Endothelial cell of umbilical vein (primary cell): ENCODE measurements around the gene LAMC3. TPM values are rescaled to one million over a fixed set of nuclear protein-coding genes. Genes with fewer than 3 reads are reported as not detected.

ENCODE experiments used
- BruUV-seq: library from RNA; stranded (reverse); fragments of 400-500 nt; replicated peaks from 2 replicates; lab custom pipeline; 2021; lab: Mats Ljungman, UMichigan
- CTCF ChIA-PET: fragments of 300-600, 350-600 bp; sonication (Branson Sonifier 250); formaldehyde crosslinking; loops from one replicate; lab custom pipeline; 2021; ENCODE audit warnings: antibody characterized with exemption, inconsistent platforms; lab: Charles Lee
- POLR2A ChIA-PET: fragments of 300-600, 350-600 bp; sonication (Branson Sonifier 250); formaldehyde crosslinking; loops from one replicate; lab custom pipeline; 2021; ENCODE audit warnings: antibody characterized with exemption, inconsistent platforms; lab: Charles Lee
- DNase-seq: peaks from one replicate; pipeline ENCODE4 v3.0.0-alpha.2; 2011; ENCODE audit warnings: low read depth, low spot score
- FAIRE-seq: peaks from 2 replicates; lab custom pipeline; 2011; peaks lifted over from hg19 to GRCh38; lab: Jason Lieb, UNC
- H2AFZ ChIP-seq: 2 replicates; pipeline ENCODE4 v1.6.0; 2012; ENCODE audit warnings: low read depth, low read length, control low read depth, inconsistent platforms
- H3K27ac ChIP-seq: 2 replicates; pipeline ENCODE4 v1.5.1; 2011; ENCODE audit warnings: low read depth, mild to moderate bottlenecking, control low read depth, low read length, moderate library complexity; ENCODE audit not compliant: insufficient read depth
- H3K27me3 ChIP-seq, 2 experiments: 2 replicates each; pipeline versions ENCODE4 v1.6.0 to v1.6.1; 2011; ENCODE audit warnings: low read length in 2 of 2, mixed read lengths in 1 of 2; ENCODE audit not compliant: control insufficient read depth in 2 of 2, insufficient read depth in 2 of 2
- H3K36me3 ChIP-seq, 2 experiments: 2 replicates in 1 of 2; 3 replicates in 1 of 2; pipeline ENCODE4 v1.5.1; 2011; ENCODE audit warnings: low read length in 2 of 2, mild to moderate bottlenecking in 1 of 2, moderate library complexity in 1 of 2; ENCODE audit not compliant: control insufficient read depth in 2 of 2, insufficient read depth in 2 of 2; ENCODE audit errors: extremely low read depth in 1 of 2
- H3K4me1 ChIP-seq: 3 replicates; pipeline ENCODE4 v1.5.1; 2011; ENCODE audit warnings: mild to moderate bottlenecking, low read length; ENCODE audit not compliant: control insufficient read depth, insufficient read depth; ENCODE audit errors: extremely low read depth
- H3K4me2 ChIP-seq: 2 replicates; pipeline ENCODE4 v1.6.1; 2011; ENCODE audit warnings: low read length, control low read depth, mixed read lengths; ENCODE audit not compliant: insufficient read depth
- H3K4me3 ChIP-seq, 3 experiments: fragments of 200-600 bp in 1 of 3; sonication (generic), shearing (Covaris generic) in 1 of 3; replicated peaks in 1 of 3; 2 replicates each; pipeline ENCODE4 v1.5.1; 2011 to 2016; ENCODE audit warnings: control low read depth in 3 of 3, low read length in 3 of 3, mild to moderate bottlenecking in 2 of 3, inconsistent platforms in 1 of 3, low read depth in 1 of 3, moderate library complexity in 1 of 3; ENCODE audit not compliant: insufficient read depth in 1 of 3
- H3K79me2 ChIP-seq: 2 replicates; pipeline ENCODE4 v1.6.0; 2012; ENCODE audit warnings: low read length, inconsistent platforms; ENCODE audit not compliant: control insufficient read depth, insufficient read depth
- H3K9ac ChIP-seq: replicated peaks from 2 replicates; pipeline ENCODE3; 2011; ENCODE audit warnings: low read length, control low read depth; ENCODE audit not compliant: insufficient read depth; ENCODE audit errors: extremely low read depth
- H3K9me1 ChIP-seq: replicated peaks from 3 replicates; pipeline ENCODE4 v1.6.0; 2011; ENCODE audit warnings: mild to moderate bottlenecking, low read length; ENCODE audit not compliant: control insufficient read depth, insufficient read depth; ENCODE audit errors: extremely low read depth
- H3K9me3 ChIP-seq: replicated peaks from 2 replicates; pipeline ENCODE4 v1.5.1; 2012; ENCODE audit warnings: low read length, inconsistent platforms; ENCODE audit not compliant: control insufficient read depth, insufficient read depth
- H4K20me1 ChIP-seq: replicated peaks from 2 replicates; pipeline ENCODE3; 2011; ENCODE audit warnings: mild to moderate bottlenecking, low read length; ENCODE audit not compliant: control insufficient read depth, insufficient read depth; ENCODE audit errors: extremely low read depth
- CTCF ChIP-seq, 2 donors: IDR thresholded peaks; 1 replicate in 1 of 2; 2 replicates in 1 of 2; pipeline ENCODE4 v1.5.1; 2011; ENCODE audit warnings: low read length in 2 of 2, mild to moderate bottlenecking in 2 of 2, moderate library complexity in 2 of 2, control low read depth in 1 of 2, inconsistent platforms in 1 of 2, low read depth in 1 of 2; ENCODE audit not compliant: insufficient read depth in 1 of 2; ENCODE audit errors: extremely low read depth in 1 of 2
- EZH2 ChIP-seq: IDR thresholded peaks from 2 replicates; pipeline ENCODE4 v1.6.1; 2012; ENCODE audit warnings: borderline replicate concordance, low read depth, mild to moderate bottlenecking, moderate library complexity, low read length, inconsistent platforms; ENCODE audit not compliant: severe bottlenecking
- FOS ChIP-seq: IDR thresholded peaks from 2 replicates; pipeline ENCODE4 v1.6.1; 2011; ENCODE audit warnings: mild to moderate bottlenecking, low read length, moderate library complexity, borderline replicate concordance; ENCODE audit not compliant: insufficient read depth
- GATA2 ChIP-seq: IDR thresholded peaks from 2 replicates; pipeline ENCODE4 v1.7.0; 2011; ENCODE audit warnings: low read depth, mild to moderate bottlenecking, moderate library complexity, mixed read lengths, low read length; ENCODE audit not compliant: insufficient read length, insufficient read depth
- JUN ChIP-seq: IDR thresholded peaks from 2 replicates; pipeline ENCODE4 v1.6.1; 2011; ENCODE audit warnings: borderline replicate concordance, low read depth; ENCODE audit not compliant: insufficient read length, insufficient read depth
- MYC ChIP-seq: IDR thresholded peaks from one replicate; pipeline ENCODE4 v1.6.1; 2011; ENCODE audit warnings: mild to moderate bottlenecking, low read depth, low read length
- POLR2A ChIP-seq: IDR thresholded peaks from 2 replicates; pipeline ENCODE4 v1.6.1; 2012; ENCODE audit warnings: low read depth, mild to moderate bottlenecking, control low read depth, low read length
- POLR2AphosphoS5 ChIP-seq: IDR thresholded peaks from 2 replicates; pipeline ENCODE4 v1.6.1; 2012; ENCODE audit warnings: low read depth, mild to moderate bottlenecking, control low read depth, low read length, moderate library complexity; ENCODE audit not compliant: insufficient read depth
- dilution Hi-C: fragments of 300-500 bp; cut with MboI; formaldehyde crosslinking; loops from one replicate; pipeline ENCODE4 v1.15.0; 2019; ENCODE audit warnings: low sequenced_read_pairs; ENCODE audit not compliant: extremely low pct_ligation_motif_present
- intact Hi-C: fragments of 100-400 bp; cut with micrococcal nuclease; formaldehyde crosslinking; loops from one replicate; pipeline ENCODE4 v1.10.0; 2022
- polyA plus RNA-seq, 4 experiments: library from polyadenylated mRNA; depleted of rRNA in 3 of 4; stranded (reverse) in 3 of 4; unstranded in 1 of 4; fragments of >200 nt; gene quantifications; 2 replicates each; pipeline versions ENCODE4 v1.2.1 to v1.2.3, GENCODE V29; 2011 to 2012; ENCODE audit warnings: missing spikeins in 1 of 4
- total RNA-seq: library from RNA; stranded (reverse); gene quantifications from 2 replicates; pipeline ENCODE4 v1.2.3, GENCODE V29; 2021
- TF ChIP-seq, protein P1 (sequence below): IDR thresholded peaks from 2 replicates; pipeline ENCODE4 v1.6.1; 2011; ENCODE audit not compliant: insufficient read depth, insufficient read length

The LAMC3 gene
- total and polyA plus RNA-seq, 2 donors (not counting 3 experiments of a cell fraction or from before 2014, with no cell fraction given) = 0.18 to 0.38 TPM

DNA sequence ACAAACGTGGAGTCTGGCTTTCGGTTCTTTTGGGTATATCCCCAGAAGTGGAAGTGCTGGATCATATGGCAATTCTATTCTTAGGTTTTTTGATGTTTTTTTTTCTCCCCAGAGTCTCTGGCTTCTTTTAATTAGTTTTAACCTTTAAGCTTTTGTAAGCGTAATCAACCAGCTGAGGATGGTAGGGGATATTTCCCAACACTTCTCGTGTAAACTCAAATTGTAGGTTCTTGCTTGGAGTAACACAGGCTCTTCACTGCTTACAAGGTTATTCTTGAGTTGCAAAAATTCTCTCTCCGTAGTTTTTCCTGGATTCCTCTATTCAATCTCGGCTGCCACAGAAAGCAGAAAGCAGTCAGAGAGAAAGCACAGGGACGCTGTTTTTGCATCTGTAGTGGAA lies 11.9 kb downstream of the LAMC3 start:
- Histone ChIP-seq H3K4me3 (no peak overlapping the region), H3K9me1 (no peaks in the 10 kb centered on the region), H3K27ac (no peak overlapping the region), H3K9ac (no peak overlapping the region), H3K36me3 (no peaks in the 10 kb centered on the region), H3K4me2 (no peak overlapping the region), H3K79me2 (no peaks in the 10 kb centered on the region), H3K9me3 (no peaks in the 10 kb centered on the region), H4K20me1 (no peaks in the 10 kb centered on the region), H2AFZ (no peak overlapping the region), H3K4me1 (no peaks in the 10 kb centered on the region), H3K27me3 (peaks cover 9 to 15% of the 10 kb centered on the region in 2 experiments)
- ChIA-PET POLR2A (no interaction called here), CTCF (interaction anchor here (2.5 to 5.5 kb wide), 2 partner anchors 23 to 26 kb away, joined by 6 to 30 read pairs; no protein-coding TSS in a partner anchor)
- FAIRE-seq (no peak), DNase-seq (no peak)
- dilution Hi-C loops (no loop called here), intact Hi-C loops (no loop called here)
- BruUV-seq = no TSS peak
- TF ChIP-seq GATA2 (no peak), CTCF (IDR thresholded peaks at IDR 0.05; ENCODE audit: extremely low read depth in 1 of 2, insufficient read depth in 1 of 2, low read depth in 1 of 2, low read length in 2 of 2) (no peak), EZH2 (no peak), MYC (no peak), FOS (no peak), JUN (no peak), POLR2AphosphoS5 (no peak), POLR2A (no peak)
- TF ChIP-seq, protein P1, sequence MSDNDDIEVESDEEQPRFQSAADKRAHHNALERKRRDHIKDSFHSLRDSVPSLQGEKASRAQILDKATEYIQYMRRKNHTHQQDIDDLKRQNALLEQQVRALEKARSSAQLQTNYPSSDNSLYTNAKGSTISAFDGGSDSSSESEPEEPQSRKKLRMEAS = no peak
